ENCODE results near the gene SIM2. TPM values are rescaled to one million over a fixed set of nuclear protein-coding genes. Genes with fewer than 3 reads are reported as not detected.

SIM2 gene
- total RNA-seq, 1 donor from 2014 or later, result not detected

GRCh38 chr21:36700295-36700970 is 1.5 kb downstream of the SIM2 start:
- Mint-ChIP-seq H3K9me3 (no peaks in the 10 kb centered on the region), H3K4me1 (peaks cover 18% of the 10 kb centered on the region), H3K27me3 (ENCODE audit: low read depth) (peaks cover 92% of the 10 kb centered on the region), H3K27ac (no peak overlapping the region), H3K36me3 (no peaks in the 10 kb centered on the region), H3K4me3 (peak overlapping the region; percentile 38)
- no peak for DNase-seq (ENCODE audit: low spot score in 2 of 2, unreplicated experiment in 2 of 2)
- no peak for TF ChIP-seq CTCF (IDR thresholded peaks at IDR 0.05; ENCODE audit: unreplicated experiment)

GRCh38 chr21:36700971-36701755 is 2.2 kb downstream of the SIM2 start:
- H3K4me1 Mint-ChIP-seq, result peaks cover 18% of the 10 kb centered on the region
- no peak for DNase-seq (ENCODE audit: low spot score in 2 of 2, unreplicated experiment in 2 of 2)
- H3K9me3 Mint-ChIP-seq, result no peaks in the 10 kb centered on the region
- H3K27me3 Mint-ChIP-seq (ENCODE audit: low read depth), result peaks cover 92% of the 10 kb centered on the region
- H3K36me3 Mint-ChIP-seq, result no peaks in the 10 kb centered on the region
- no peak overlapping the region for H3K27ac Mint-ChIP-seq
- no peak for TF ChIP-seq CTCF (IDR thresholded peaks at IDR 0.05; ENCODE audit: unreplicated experiment)
- no peak overlapping the region for H3K4me3 Mint-ChIP-seq

GRCh38 chr21:36701756-36702621 is 3.1 kb downstream of the SIM2 start:
- Mint-ChIP-seq H3K9me3 (no peaks in the 10 kb centered on the region), H3K36me3 (no peaks in the 10 kb centered on the region), H3K4me1 (peaks cover 18% of the 10 kb centered on the region), H3K27me3 (ENCODE audit: low read depth) (peaks cover 92% of the 10 kb centered on the region), H3K4me3 (no peak overlapping the region), H3K27ac (no peak overlapping the region)
- no peak for DNase-seq (ENCODE audit: low spot score in 2 of 2, unreplicated experiment in 2 of 2)
- TF ChIP-seq CTCF (IDR thresholded peaks at IDR 0.05; ENCODE audit: unreplicated experiment), result no peak

- H3K4me3 Mint-ChIP-seq, result no peak overlapping the region
- H3K9me3 Mint-ChIP-seq, result no peaks in the 10 kb centered on the region
- H3K27me3 Mint-ChIP-seq (ENCODE audit: low read depth), result peaks cover 92% of the 10 kb centered on the region
- no peak for TF ChIP-seq CTCF (IDR thresholded peaks at IDR 0.05; ENCODE audit: unreplicated experiment)
- H3K36me3 Mint-ChIP-seq, result no peaks in the 10 kb centered on the region
- DNase-seq (ENCODE audit: low spot score in 2 of 2, unreplicated experiment in 2 of 2), result no peak
- H3K4me1 Mint-ChIP-seq, result peaks cover 22% of the 10 kb centered on the region
- H3K27ac Mint-ChIP-seq, result no peak overlapping the region
Measured at GRCh38 chr21:36702622-36702968, 3.7 kb downstream of the SIM2 start.

- Mint-ChIP-seq H3K4me1 (peaks cover 22% of the 10 kb centered on the region), H3K27me3 (ENCODE audit: low read depth) (peaks cover 91% of the 10 kb centered on the region), H3K4me3 (no peak overlapping the region), H3K36me3 (no peaks in the 10 kb centered on the region), H3K9me3 (no peaks in the 10 kb centered on the region), H3K27ac (no peak overlapping the region)
- DNase-seq (ENCODE audit: low spot score in 2 of 2, unreplicated experiment in 2 of 2), result no peak
- no peak for TF ChIP-seq CTCF (IDR thresholded peaks at IDR 0.05; ENCODE audit: unreplicated experiment)
Measured at GRCh38 chr21:36703123-36703522, 4.2 kb downstream of the SIM2 start.

Data from mesothelial cell of epicardium (in vitro differentiated cells).